Skin epidermis (tissue), 12 donors: Measurements from ENCODE around the gene C6orf89.

Experiments
- H3K27ac ChIP-seq, 21 experiments: fragments of 200-600 bp; sonication (generic) in 11 of 21; one replicate each; pipeline ENCODE4 v1.5.0; 2020; ENCODE audit warnings: mild to moderate bottlenecking in 3 of 21, inconsistent platforms in 2 of 21, moderate library complexity in 2 of 21
- H3K4me3 ChIP-seq, 7 experiments: fragments of 200-600 bp; sonication (generic) in 2 of 7; one replicate each; pipeline ENCODE4 v1.5.0; 2020; ENCODE audit warnings: inconsistent platforms in 2 of 7, mild to moderate bottlenecking in 2 of 7, moderate library complexity in 1 of 7

The C6orf89 gene

GRCh38 chr6:36851626-36852025 is 34.1 kb upstream of the C6orf89 start:
- Histone ChIP-seq H3K4me3 (no peak overlapping the region), H3K27ac (no peak overlapping the region)

GRCh38 chr6:36852481-36853147 is 33.1 kb upstream of the C6orf89 start:
- peak overlapping the region in 4 of 21 experiments; percentile 4 to 39 (median 18) for H3K27ac ChIP-seq

GRCh38 chr6:36853325-36853724 is 32.4 kb upstream of the C6orf89 start:
- Histone ChIP-seq H3K4me3 (no peak overlapping the region), H3K27ac (peak overlapping the region in 3 of 21 experiments; percentile 4 to 39 (median 25))

More at GRCh38 chr6:36852481-36853147, 33.1 kb upstream of the C6orf89 start:
- H3K4me3 ChIP-seq, result no peak overlapping the region

- H3K4me3 ChIP-seq, result no peak overlapping the region
- H3K27ac ChIP-seq, result no peak overlapping the region
Measured at GRCh38 chr6:36855750-36856149, 30.0 kb upstream of the C6orf89 start.

GRCh38 chr6:36856277-36856676 is 29.5 kb upstream of the C6orf89 start:
- Histone ChIP-seq H3K4me3 (no peak overlapping the region), H3K27ac (no peak overlapping the region)

- no peak overlapping the region for H3K27ac ChIP-seq
- H3K4me3 ChIP-seq, result no peak overlapping the region
Measured at GRCh38 chr6:36857325-36857724, 28.4 kb upstream of the C6orf89 start.

- Histone ChIP-seq H3K4me3 (no peak overlapping the region), H3K27ac (no peak overlapping the region)
Measured at GRCh38 chr6:36858407-36858981, 27.3 kb upstream of the C6orf89 start.

GRCh38 chr6:36860126-36860525 is 25.6 kb upstream of the C6orf89 start:
- Histone ChIP-seq H3K4me3 (no peak overlapping the region), H3K27ac (no peak overlapping the region)

GRCh38 chr6:36862164-36862847 is 23.4 kb upstream of the C6orf89 start:
- Histone ChIP-seq H3K4me3 (no peak overlapping the region), H3K27ac (peak overlapping the region in 1 of 21 experiments; percentile 51)

- Histone ChIP-seq H3K27ac (peak overlapping the region in 1 of 21 experiments; percentile 51), H3K4me3 (no peak overlapping the region)
Measured at GRCh38 chr6:36862848-36863382, 22.8 kb upstream of the C6orf89 start.

GRCh38 chr6:36863670-36864540 is 21.8 kb upstream of the C6orf89 start:
- no peak overlapping the region for H3K4me3 ChIP-seq
- no peak overlapping the region for H3K27ac ChIP-seq

- Histone ChIP-seq H3K27ac (peak overlapping the region in 3 of 21 experiments; percentile 4 to 30 (median 21)), H3K4me3 (no peak overlapping the region)
Measured at GRCh38 chr6:36865835-36866234, 19.9 kb upstream of the C6orf89 start.

- Histone ChIP-seq H3K4me3 (no peak overlapping the region), H3K27ac (no peak overlapping the region)
Measured at GRCh38 chr6:36867471-36868224, 18.1 kb upstream of the C6orf89 start.

GRCh38 chr6:36871686-36872085 is 14.1 kb upstream of the C6orf89 start:
- Histone ChIP-seq H3K27ac (no peak overlapping the region), H3K4me3 (no peak overlapping the region)

- H3K4me3 ChIP-seq, result no peak overlapping the region
Measured at GRCh38 chr6:36873115-36873514, 12.6 kb upstream of the C6orf89 start.

GRCh38 chr6:36873612-36874442 is 11.9 kb upstream of the C6orf89 start:
- Histone ChIP-seq H3K27ac (peak overlapping the region in 20 of 21 experiments; percentile 85 to 99 (median 95)), H3K4me3 (peak overlapping the region; percentile 59 to 95 (median 93))

More at GRCh38 chr6:36873115-36873514, 12.6 kb upstream of the C6orf89 start:
- no peak overlapping the region for H3K27ac ChIP-seq

- H3K27ac ChIP-seq, result peak within 1 kb of the TSS; percentile 61 to 99 (median 95)
- peak within 1 kb of the TSS; percentile 59 to 95 (median 93) for H3K4me3 ChIP-seq
Measured at GRCh38 chr6:36874443-36875249, 11.1 kb upstream of the C6orf89 start, which contains the start of gene PPIL1. Gene PPIL1, minus strand, starts transcription at chr6:36874803. Its CDS starts 31 bp downstream, at chr6:36874772.
